Neural cell (in vitro differentiated cells): Measurements from ENCODE around the gene NPHP4.

Experiments used
- CTCF ChIP-seq: fragments of 450-650 bp; IDR thresholded peaks from 2 replicates; pipeline ENCODE4 v1.5.1; 2014; ENCODE audit warnings: antibody characterized with exemption, mild to moderate bottlenecking, moderate library complexity; ENCODE audit not compliant: poor library complexity, severe bottlenecking
- EP300 ChIP-seq: fragments of 450-650 bp; conservative IDR thresholded peaks from 2 replicates; pipeline ENCODE4 v1.6.1; 2014; ENCODE audit warnings: antibody characterized with exemption, mild to moderate bottlenecking, moderate library complexity; ENCODE audit not compliant: poor library complexity, severe bottlenecking
- EZH2 ChIP-seq: fragments of 200-600, 300-800 bp; shearing (Covaris generic), sonication (generic); IDR thresholded peaks from 2 replicates; pipeline ENCODE4 v1.6.1; 2014; ENCODE audit warnings: antibody characterized with exemption, low read length, borderline replicate concordance, mild to moderate bottlenecking; ENCODE audit not compliant: insufficient read depth, poor library complexity, severe bottlenecking
- MXI1 ChIP-seq: fragments of 450-650 bp; conservative IDR thresholded peaks from 2 replicates; pipeline ENCODE4 v1.6.1; 2014; ENCODE audit warnings: antibody characterized with exemption, mild to moderate bottlenecking; ENCODE audit not compliant: poor library complexity, severe bottlenecking
- POLR2AphosphoS5 ChIP-seq: IDR thresholded peaks from 2 replicates; pipeline ENCODE4 v1.6.1; 2012
- REST ChIP-seq: IDR thresholded peaks from 2 replicates; pipeline ENCODE4 v1.6.1; 2012; ENCODE audit warnings: borderline replicate concordance
- SMC3 ChIP-seq: fragments of 450-650 bp; conservative IDR thresholded peaks from 2 replicates; pipeline ENCODE4 v1.6.1; 2014; ENCODE audit warnings: antibody characterized with exemption, mild to moderate bottlenecking, moderate library complexity; ENCODE audit not compliant: poor library complexity
- TAF1 ChIP-seq: IDR thresholded peaks from 2 replicates; pipeline ENCODE4 v1.6.1; 2012; ENCODE audit warnings: low read depth

- no peak for TF ChIP-seq POLR2AphosphoS5
- TF ChIP-seq SMC3, result no peak
- no peak for TF ChIP-seq CTCF
- TF ChIP-seq EP300, result no peak
- no peak for TF ChIP-seq EZH2
- TF ChIP-seq REST, result no peak
- TF ChIP-seq TAF1, result no peak
- TF ChIP-seq MXI1, result no peak
These were observed 118.7 kb downstream of the NPHP4 start for GRCh38 chr1:5873556-5873955.
